HuH-7 (cell line): ENCODE data around the gene RAB19.
"Not testable (repeated sequence)": the region's sequence is repeated elsewhere in the genome, so short reads cannot be mapped to it uniquely, and the experiment has no call there.

ENCODE experiments used
- DNase-seq: peaks from one replicate; pipeline ENCODE4 v3.0.0; 2011; ENCODE audit warnings: low spot score

Gene RAB19

GRCh38 chr7:140402178-140402835 is 1.6 kb upstream of the RAB19 start:
- DNase-seq, result no peak

GRCh38 chr7:140404565-140405065 is 757 bp downstream of the RAB19 start:
- DNase-seq, result no peak

- DNase-seq, result no peak
Observed at GRCh38 chr7:140415361-140415760, 11.5 kb downstream of the RAB19 start.

- DNase-seq, result not testable (repeated sequence)
Observed at GRCh38 chr7:140415816-140416215, 12.0 kb downstream of the RAB19 start.

- no peak for DNase-seq
Observed at GRCh38 chr7:140416560-140416959, 12.7 kb downstream of the RAB19 start.

GRCh38 chr7:140417456-140418155 is 13.7 kb downstream of the RAB19 start:
- no peak for DNase-seq

GRCh38 chr7:140418156-140418472 is 14.3 kb downstream of the RAB19 start:
- DNase-seq, result not testable (repeated sequence)

- DNase-seq, result no peak
Observed at GRCh38 chr7:140418653-140419052, 14.8 kb downstream of the RAB19 start.

GRCh38 chr7:140421521-140421920 is 17.7 kb downstream of the RAB19 start:
- no peak for DNase-seq

- no peak for DNase-seq
Observed at GRCh38 chr7:140423501-140423900, 19.6 kb downstream of the RAB19 start.

GRCh38 chr7:140425718-140426117 is 21.9 kb downstream of the RAB19 start:
- DNase-seq, result no peak

- DNase-seq, result no peak
Observed at GRCh38 chr7:140426130-140426529, 22.3 kb downstream of the RAB19 start.

GRCh38 chr7:140433396-140433795 is 29.5 kb downstream of the RAB19 start:
- no peak for DNase-seq

GRCh38 chr7:140435252-140435895 is 31.5 kb downstream of the RAB19 start:
- DNase-seq, result no peak

GRCh38 chr7:140439359-140439758 is 35.5 kb downstream of the RAB19 start:
- no peak for DNase-seq

- DNase-seq, result no peak
Observed at GRCh38 chr7:140440593-140440992, 36.7 kb downstream of the RAB19 start.

- no peak for DNase-seq
Observed at GRCh38 chr7:140441519-140441918, 37.7 kb downstream of the RAB19 start.

- DNase-seq, result no peak
Observed at GRCh38 chr7:140446467-140446866, 42.6 kb downstream of the RAB19 start.

- DNase-seq, result no peak
Observed at GRCh38 chr7:140447841-140448240, 44.0 kb downstream of the RAB19 start.

- DNase-seq, result no peak
Observed at GRCh38 chr7:140448781-140449480, 45.1 kb downstream of the RAB19 start.

GRCh38 chr7:140451716-140452115 is 47.9 kb downstream of the RAB19 start:
- DNase-seq, result no peak

GRCh38 chr7:140453273-140453672 is 49.4 kb downstream of the RAB19 start:
- DNase-seq, result no peak
